HG03520 (cell line): Measurements from ENCODE around the gene HEG1.

Experiments used
- ATAC-seq: cut with Tn5 transposase; IDR thresholded peaks from one replicate; pipeline ENCODE4 v1.9.1; 2021; ENCODE audit warnings: mild to moderate bottlenecking, moderate library complexity; ENCODE audit not compliant: unreplicated experiment

Gene HEG1

DNA sequence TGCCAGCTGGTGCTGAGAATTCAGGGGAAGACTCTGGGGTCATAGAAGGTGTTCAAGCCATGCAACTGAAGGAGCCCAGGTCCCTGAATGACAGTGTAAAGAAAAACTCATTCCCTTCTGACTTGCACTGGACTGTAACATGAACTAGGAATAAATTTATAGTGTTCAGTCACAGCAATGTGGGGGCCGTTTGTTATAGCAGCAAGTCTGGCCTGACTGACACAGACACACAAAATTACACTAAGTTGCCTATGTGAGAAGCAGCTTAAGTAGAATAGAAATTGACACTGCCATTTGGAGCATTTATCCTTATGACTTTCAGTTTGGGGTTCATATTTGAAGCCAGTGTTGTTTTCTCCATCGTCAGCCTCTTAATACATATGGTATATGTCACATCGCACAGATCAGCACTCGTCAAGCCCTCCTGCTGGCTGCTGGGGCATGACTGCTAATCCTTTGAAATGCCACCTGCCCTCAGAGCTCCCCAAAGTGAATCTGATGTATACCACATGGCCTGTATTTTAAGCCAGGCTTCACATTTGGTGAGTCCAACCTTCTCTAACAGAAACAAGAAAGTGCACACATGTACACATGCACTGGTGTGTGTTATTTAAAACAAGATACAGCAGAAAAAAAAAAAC is 17.1 kb upstream of the HEG1 start:
- no peak for ATAC-seq

DNA sequence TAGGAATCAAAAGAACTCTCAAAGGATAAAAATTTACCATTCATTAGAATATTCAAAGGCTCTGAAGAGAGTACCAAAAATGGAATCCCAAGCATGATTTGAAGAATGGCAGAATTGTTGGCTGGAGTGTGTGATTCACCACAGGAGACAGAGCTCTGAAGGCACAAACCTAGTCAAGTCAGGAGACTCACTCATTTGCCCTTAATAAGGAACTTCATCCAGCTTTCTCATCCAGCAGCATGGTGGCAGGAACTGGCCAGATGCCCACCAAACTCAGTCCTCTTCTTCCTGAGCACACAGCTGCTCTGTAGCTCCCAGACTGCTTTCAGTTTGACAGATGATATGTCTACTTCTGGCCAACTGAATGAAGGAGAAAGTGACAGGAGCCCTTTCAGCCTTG is 16.5 kb upstream of the HEG1 start:
- no peak for ATAC-seq

- ATAC-seq, result no peak
These were observed 14.4 kb upstream of the HEG1 start for GRCh38 chr3:125069968-125070745.

- ATAC-seq, result no peak
These were observed 13.7 kb upstream of the HEG1 start for GRCh38 chr3:125069452-125069851.

DNA sequence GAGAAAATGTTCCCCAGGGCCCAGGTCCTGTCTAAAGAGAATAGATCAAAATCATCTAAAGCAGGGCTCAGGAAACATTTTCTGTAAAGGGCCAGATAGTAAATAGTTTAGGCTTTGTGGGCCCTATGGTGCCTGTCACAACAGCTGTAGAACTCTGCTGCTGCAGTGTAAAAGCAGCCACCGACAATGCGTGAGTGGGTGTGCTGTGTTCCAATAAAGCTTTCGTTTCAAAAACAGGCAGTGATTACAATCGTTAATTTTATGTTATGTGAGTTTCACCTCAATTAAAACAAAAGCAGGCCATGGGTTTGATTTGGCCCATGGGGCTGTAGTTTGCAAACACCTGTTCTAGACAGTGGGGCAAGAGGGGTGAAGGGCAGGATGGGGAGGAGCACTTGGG is 12.5 kb upstream of the HEG1 start:
- ATAC-seq, result no peak

DNA sequence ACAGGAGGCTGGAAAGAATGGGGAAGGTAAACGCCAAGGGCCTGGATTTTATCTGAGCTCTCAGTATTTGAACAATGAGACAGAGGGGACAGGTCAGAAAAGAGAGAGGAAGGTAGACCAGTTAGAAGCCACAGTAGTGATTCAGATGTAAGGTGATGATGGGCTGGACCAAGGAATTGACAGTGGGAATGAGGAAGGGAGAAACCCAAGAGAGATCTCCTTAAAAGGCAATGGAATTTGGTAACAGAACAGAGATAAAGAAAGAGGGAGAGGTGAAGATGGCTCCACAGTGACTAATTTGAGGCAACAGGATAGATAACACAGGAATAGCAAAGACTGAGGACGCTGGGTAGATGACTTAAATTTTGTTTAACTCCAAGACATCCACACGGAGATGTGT is 11.4 kb upstream of the HEG1 start:
- no peak for ATAC-seq

DNA sequence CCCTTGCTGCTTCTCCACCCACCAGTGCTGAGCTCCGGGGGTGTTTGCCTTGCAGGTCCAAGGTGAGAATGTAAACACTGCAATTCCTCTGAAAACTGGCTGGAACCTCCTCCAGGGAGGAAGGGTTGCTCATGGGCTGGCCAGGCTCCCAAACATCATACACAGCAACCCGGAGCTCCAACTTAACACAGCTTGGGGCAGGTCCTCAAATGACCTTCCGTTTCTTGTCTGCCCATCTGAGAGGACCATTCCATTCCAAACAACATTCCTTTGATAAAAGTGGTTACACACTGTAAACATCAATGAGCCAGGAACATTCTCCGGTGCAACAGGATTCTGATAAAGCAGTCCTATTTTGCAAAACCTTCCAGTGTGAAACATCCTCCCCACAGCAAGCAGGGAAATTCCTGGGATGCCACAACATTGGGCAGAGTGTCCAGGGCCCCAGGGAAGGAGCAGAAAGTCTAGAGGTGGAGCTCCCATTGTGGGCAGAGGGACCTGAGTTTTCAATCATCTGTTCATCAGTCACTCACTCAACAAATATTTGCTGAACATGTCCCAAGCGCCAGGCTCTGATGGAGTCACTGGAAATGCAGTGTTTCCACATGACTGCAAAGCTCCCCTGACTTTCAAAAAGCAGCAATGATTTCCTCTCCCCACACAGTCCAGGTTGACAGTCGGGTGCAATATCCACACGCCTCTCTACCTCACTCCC is 7.3 kb upstream of the HEG1 start:
- no peak for ATAC-seq

- ATAC-seq, result no peak
These were observed 5.8 kb upstream of the HEG1 start for GRCh38 chr3:125061646-125062045.

DNA sequence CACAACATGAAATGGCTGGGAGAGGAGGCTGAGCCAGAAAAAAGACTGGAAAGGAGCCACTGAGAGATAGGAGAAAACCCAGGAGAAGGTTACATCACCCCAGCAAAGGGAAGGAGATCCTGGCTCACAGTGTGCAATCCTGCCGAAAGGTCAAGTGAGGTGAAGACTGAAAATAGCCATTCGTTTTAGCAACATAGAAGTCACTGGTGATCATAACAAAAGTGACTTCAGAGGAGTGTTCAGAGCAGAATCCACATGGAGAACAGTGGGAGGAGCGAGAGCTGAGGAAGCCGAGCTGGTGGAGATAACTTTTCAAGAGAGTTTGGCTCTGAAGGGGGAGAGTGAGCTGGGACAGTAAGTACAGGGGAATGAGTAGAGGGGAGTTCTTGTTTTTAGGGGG is 5.4 kb upstream of the HEG1 start:
- no peak for ATAC-seq

GRCh38 chr3:125059488-125060245 is 3.9 kb upstream of the HEG1 start:
- no peak for ATAC-seq

DNA sequence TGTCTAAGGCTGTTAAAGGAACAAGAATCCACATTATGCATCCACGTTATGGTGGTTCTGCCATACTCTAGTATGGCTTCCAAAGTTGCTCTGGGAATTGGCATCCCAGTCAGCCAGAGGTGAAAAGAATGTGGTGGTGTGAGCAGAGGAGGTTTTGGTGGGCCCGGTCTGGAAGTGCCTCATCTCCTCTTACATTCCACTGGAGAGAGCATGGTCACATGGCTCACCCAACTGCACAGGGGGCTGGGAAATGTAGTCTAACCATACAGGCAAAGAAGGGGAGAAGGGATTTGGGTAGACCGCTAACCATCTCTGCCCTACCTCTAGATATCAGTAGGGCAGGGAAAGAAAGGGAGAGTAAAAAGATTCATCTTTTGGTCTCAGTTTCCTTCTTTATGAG is 3.2 kb upstream of the HEG1 start:
- ATAC-seq, result no peak

GRCh38 chr3:125058529-125058928 is 2.7 kb upstream of the HEG1 start:
- ATAC-seq, result no peak

DNA sequence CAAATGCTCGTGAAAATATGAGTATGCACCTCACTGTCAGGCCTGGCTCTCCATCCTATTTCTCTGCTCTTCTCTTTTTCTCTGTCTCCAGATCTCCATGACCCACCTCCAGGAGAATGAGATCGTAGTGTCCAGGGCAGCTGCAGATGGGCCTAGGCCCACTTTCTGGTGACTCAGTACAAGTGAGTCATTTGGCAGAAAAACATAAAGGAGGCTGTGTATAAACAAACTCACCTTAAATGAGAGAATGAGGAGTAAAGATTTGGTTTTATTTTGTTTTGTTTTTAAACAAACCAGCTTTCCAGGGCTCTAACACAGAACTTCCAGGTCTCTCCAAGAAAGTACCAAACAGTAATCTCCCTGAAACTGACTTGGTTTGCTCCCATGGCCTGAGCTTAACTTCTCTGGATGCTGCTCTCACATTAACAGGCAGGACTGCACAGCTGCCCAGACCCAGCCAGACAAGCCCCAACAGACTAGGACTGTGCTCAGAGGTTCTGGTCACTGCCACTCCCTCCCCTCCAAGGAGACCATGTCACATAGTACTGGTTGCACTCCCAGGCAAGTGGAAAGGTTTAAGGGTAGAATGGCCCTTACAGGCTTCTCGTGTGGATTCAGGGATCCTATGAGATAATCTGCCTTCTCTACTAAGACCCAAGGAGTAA is 1.5 kb upstream of the HEG1 start:
- ATAC-seq, result no peak

GRCh38 chr3:125055331-125055912 is 375 bp downstream of the HEG1 start:
- peak; percentile 15 for ATAC-seq

DNA sequence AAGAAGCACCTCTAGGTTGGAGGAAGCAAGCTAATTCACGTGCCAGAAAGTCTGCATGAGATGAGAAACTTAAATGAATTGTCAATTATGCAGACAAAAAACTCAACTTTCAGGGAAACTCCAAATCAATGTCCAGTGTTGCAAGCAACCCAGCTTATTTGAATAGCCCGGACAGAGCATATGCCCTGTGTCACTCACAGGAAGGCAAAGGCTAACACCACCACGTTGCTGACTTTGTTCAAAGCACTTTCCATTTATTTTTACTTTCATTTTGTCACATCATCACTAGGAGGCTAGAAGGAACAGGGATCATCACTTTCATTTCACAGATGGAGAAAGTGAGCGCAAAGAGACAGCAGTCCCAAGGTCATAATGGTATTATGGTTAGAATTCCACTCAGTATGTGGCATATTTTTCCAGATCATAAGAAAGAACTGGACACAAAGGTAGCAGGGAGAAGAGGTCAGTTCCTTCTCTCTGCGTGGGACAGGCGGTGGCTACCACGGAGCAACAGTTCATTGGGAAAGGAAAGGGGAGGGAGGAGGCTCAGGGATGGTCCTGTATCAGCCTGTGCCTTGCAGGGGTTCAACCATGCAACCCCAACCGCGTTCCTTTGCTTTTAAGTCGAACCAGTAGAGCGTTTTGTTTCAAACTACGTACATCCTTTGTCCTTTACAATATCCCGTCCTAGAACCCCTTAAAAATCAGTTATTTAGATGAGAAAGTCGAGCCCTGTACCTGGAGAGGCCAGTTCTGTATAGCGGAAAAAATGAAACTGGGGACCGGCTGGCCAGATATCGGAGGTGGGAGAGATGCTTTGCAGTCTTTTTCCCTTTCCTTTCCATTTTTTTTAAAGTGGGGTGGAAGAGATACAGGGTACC is 1.1 kb downstream of the HEG1 start:
- no peak for ATAC-seq

DNA sequence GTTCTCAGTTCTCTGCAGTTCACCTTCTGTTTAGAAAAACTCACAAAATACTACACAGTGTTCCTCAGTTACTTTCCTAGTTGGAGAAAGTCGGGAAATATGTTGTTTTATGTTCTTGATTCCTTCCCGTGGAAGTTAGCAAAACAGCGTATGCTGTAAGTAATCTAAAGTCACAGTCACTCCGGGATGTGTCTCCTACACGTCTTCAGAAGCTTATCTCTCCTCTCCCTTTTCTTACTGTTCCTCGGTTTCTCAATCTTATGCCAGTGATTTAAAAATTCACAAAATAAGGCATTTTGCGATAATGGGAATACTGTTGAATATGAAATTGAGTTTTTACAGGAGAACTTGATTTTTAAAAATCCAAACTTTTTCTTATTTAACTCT is 1.7 kb downstream of the HEG1 start:
- no peak for ATAC-seq

DNA sequence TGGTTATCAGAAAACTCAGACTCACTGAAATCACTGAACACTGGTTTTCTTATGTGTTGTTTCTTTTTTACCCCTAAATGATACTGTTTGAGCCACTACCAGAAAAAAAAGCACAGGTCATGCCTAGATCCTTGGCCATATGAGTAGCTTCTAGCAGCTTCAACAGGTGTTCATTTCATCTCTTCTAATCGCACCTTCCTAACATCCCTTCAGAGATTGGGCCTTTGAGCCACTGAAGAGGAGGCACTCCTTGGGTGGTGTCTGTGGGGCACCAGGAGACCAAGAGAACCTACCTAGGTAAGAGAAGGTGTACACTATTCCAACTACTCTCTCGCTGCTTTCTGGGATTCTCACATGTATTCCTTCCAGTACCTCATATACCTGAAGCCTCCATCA is 2.5 kb downstream of the HEG1 start:
- no peak for ATAC-seq

- ATAC-seq, result no peak
These were observed 3.0 kb downstream of the HEG1 start for GRCh38 chr3:125052624-125053303.
